Vagina (tissue), 2 donors: ENCODE measurements around the gene PABPC3. TPM values are rescaled to one million over a fixed set of nuclear protein-coding genes. Genes with fewer than 3 reads are reported as not detected.

ENCODE experiments used
- DNase-seq, 2 donors: peaks; one replicate each; pipeline ENCODE4 v3.0.0-alpha.2; 2017; ENCODE audit errors: extremely low spot score in 2 of 2
- H3K27ac ChIP-seq: fragments of 200-600 bp; sonication (generic); one replicate; pipeline ENCODE4 v1.5.1; 2019
- H3K27me3 ChIP-seq: fragments of 200-600 bp; sonication (generic); one replicate; pipeline ENCODE4 v1.5.1; 2019
- H3K36me3 ChIP-seq, 2 donors: fragments of 200-600 bp; sonication (generic); one replicate each; pipeline ENCODE4 v1.5.1; 2017 to 2019
- H3K4me1 ChIP-seq: fragments of 200-600 bp; sonication (generic); one replicate; pipeline ENCODE4 v1.5.1; 2019
- H3K4me3 ChIP-seq, 2 donors: fragments of 200-600 bp; sonication (generic); 1 replicate in 1 of 2; 2 replicates in 1 of 2; pipeline ENCODE4 v1.5.1; 2016 to 2019
- H3K9me3 ChIP-seq: fragments of 200-600 bp; sonication (generic); one replicate; pipeline ENCODE4 v1.5.1; 2019
- POLR2A ChIP-seq, 2 donors: fragments of 450-650 bp; IDR thresholded peaks; one replicate each; pipeline ENCODE4 v1.6.1; 2017; ENCODE audit warnings: antibody characterized with exemption in 2 of 2, mild to moderate bottlenecking in 2 of 2, moderate library complexity in 2 of 2
- POLR2AphosphoS5 ChIP-seq, 2 donors: sonication (generic); formaldehyde crosslinking; IDR thresholded peaks; one replicate each; pipeline ENCODE4 v1.9.0; 2017; ENCODE audit warnings: antibody characterized with exemption in 2 of 2, mild to moderate bottlenecking in 2 of 2, low read depth in 1 of 2; ENCODE audit not compliant: insufficient read depth in 1 of 2
- intact Hi-C: fragments of 100-400 bp; cut with DNase I; formaldehyde crosslinking; loops from one replicate; pipeline ENCODE4 v1.15.1; 2023
- total RNA-seq: library from RNA; depleted of rRNA; stranded (reverse); fragments of >200 nt; gene quantifications from one replicate; pipeline ENCODE4 v1.2.3, GENCODE V29; 2016
- TF ChIP-seq, protein P1 (sequence below), 3 experiments: fragments of 450-650 bp in 2 of 3; fragments of 200-600 bp in 1 of 3; sonication (generic) in 1 of 3; IDR thresholded peaks; one replicate each; pipeline ENCODE4 v1.5.1; 2017 to 2019; ENCODE audit warnings: antibody characterized with exemption in 3 of 3, mild to moderate bottlenecking in 2 of 3, moderate library complexity in 2 of 3

PABPC3 gene
- total RNA-seq, 1 donor from 2014 or later, result not detected

DNA sequence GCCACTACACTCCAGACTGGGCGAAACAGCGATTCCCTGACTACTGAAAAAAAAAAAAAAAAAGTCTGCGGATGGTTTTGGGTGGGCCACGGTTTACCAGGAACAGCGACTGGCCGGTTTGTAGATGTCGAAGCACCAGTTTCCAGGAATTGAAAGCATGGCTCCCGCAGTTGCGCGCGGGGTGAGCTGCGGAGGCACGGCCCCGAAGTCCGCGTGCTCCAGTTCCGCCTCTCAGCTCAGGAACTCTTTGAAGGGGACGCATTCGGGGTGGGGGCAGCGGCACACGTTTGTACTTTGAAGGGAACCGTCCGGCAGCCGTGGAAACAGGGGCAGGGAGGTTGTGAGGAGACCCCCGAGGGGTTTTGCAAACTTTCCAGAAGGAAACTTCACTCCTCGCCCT is 27.1 kb upstream of the PABPC3 start:
- Histone ChIP-seq H3K4me3 (no peak overlapping the region), H3K4me1 (no peaks in the 10 kb centered on the region), H3K27ac (no peak overlapping the region), H3K9me3 (no peaks in the 10 kb centered on the region), H3K27me3 (no peaks in the 10 kb centered on the region), H3K36me3 (no peaks in the 10 kb centered on the region)
- DNase-seq, result no peak
- intact Hi-C loops, result no loop called here
- TF ChIP-seq POLR2AphosphoS5 (IDR thresholded peaks at IDR 0.05; ENCODE audit: insufficient read depth in 1 of 2, low read depth in 1 of 2) (no peak), POLR2A (IDR thresholded peaks at IDR 0.05) (no peak)
- TF ChIP-seq, protein P1, sequence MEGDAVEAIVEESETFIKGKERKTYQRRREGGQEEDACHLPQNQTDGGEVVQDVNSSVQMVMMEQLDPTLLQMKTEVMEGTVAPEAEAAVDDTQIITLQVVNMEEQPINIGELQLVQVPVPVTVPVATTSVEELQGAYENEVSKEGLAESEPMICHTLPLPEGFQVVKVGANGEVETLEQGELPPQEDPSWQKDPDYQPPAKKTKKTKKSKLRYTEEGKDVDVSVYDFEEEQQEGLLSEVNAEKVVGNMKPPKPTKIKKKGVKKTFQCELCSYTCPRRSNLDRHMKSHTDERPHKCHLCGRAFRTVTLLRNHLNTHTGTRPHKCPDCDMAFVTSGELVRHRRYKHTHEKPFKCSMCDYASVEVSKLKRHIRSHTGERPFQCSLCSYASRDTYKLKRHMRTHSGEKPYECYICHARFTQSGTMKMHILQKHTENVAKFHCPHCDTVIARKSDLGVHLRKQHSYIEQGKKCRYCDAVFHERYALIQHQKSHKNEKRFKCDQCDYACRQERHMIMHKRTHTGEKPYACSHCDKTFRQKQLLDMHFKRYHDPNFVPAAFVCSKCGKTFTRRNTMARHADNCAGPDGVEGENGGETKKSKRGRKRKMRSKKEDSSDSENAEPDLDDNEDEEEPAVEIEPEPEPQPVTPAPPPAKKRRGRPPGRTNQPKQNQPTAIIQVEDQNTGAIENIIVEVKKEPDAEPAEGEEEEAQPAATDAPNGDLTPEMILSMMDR (IDR thresholded peaks at IDR 0.05), result no peak

DNA sequence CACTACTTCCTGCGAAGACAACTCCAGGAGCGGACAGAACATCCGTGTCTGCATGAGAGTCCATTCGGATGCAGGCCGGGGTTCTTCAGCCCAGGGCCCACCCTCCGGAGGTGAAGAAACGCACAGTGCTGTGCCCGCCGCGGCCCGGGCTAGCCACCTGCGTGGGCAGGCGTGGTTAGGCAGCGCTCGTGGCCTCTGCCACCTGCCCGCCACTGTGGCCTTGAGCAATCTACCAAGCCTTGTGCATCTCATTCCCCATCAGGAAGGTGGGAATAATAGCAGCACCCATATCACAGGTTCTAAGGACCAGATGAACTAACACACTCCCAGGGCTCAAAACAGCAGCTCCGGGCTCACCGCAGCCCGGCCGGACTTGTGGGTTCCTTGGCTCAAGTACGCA is 26.7 kb upstream of the PABPC3 start:
- intact Hi-C loops, result no loop called here

DNA sequence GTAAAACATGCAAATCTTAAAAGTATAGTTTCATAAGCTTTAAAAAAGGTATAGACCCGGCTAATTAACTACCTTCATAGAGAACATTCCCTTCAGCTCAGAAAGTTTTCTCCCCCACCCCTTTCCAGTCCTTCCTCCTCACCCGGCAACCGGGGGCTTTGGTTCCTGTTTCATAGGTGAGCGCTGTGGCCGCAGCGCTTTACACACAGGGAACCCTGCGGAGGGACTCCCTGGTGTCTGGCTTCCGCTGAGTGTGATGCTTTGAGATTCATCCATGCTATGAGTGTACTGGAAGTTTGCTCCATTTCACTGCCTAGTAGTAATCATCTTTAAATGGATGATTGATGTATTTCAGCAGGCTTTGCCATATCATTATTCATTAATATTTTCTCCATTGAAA is 26.0 kb upstream of the PABPC3 start:
- Histone ChIP-seq H3K27ac (no peak overlapping the region), H3K27me3 (no peaks in the 10 kb centered on the region), H3K9me3 (no peaks in the 10 kb centered on the region), H3K36me3 (no peaks in the 10 kb centered on the region), H3K4me1 (no peaks in the 10 kb centered on the region), H3K4me3 (no peak overlapping the region)
- intact Hi-C loops, result no loop called here
- DNase-seq, result no peak
- TF ChIP-seq POLR2AphosphoS5 (IDR thresholded peaks at IDR 0.05; ENCODE audit: insufficient read depth in 1 of 2, low read depth in 1 of 2) (no peak), POLR2A (IDR thresholded peaks at IDR 0.05) (no peak)
- TF ChIP-seq, protein P1 (IDR thresholded peaks at IDR 0.05), result no peak

More for the DNA sequence above, 26.7 kb upstream of the PABPC3 start:
- Histone ChIP-seq H3K27me3 (no peaks in the 10 kb centered on the region), H3K4me1 (no peaks in the 10 kb centered on the region), H3K9me3 (no peaks in the 10 kb centered on the region), H3K27ac (no peak overlapping the region), H3K4me3 (no peak overlapping the region), H3K36me3 (no peaks in the 10 kb centered on the region)
- TF ChIP-seq, protein P1 (IDR thresholded peaks at IDR 0.05), result no peak
- no peak for TF ChIP-seq POLR2AphosphoS5 (IDR thresholded peaks at IDR 0.05; ENCODE audit: insufficient read depth in 1 of 2, low read depth in 1 of 2)
- TF ChIP-seq POLR2A (IDR thresholded peaks at IDR 0.05), result no peak
- no peak for DNase-seq

DNA sequence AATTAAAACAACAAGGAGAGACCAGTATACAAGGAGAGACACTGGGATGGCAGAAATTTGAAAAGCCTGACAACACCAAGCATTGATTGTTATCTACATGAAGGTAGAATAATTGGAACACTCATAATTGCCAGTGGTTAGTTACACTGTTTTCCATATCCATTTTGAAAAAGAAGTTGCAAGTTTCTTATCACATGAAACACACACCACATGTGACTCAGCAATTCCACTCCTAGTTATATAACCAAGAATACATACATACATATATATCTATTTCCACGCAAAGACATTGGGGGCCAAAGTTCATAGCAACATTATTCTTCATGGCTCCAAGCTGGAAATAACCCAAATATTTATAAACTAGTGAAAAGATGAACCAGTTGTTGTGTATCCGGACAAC is 15.2 kb upstream of the PABPC3 start:
- TF ChIP-seq POLR2A (IDR thresholded peaks at IDR 0.05), result no peak
- TF ChIP-seq POLR2AphosphoS5 (IDR thresholded peaks at IDR 0.05; ENCODE audit: insufficient read depth in 1 of 2, low read depth in 1 of 2), result no peak
- TF ChIP-seq, protein P1 (IDR thresholded peaks at IDR 0.05), result no peak
- H3K9me3 ChIP-seq, result no peaks in the 10 kb centered on the region
- no peaks in the 10 kb centered on the region for H3K27me3 ChIP-seq
- H3K4me1 ChIP-seq, result no peaks in the 10 kb centered on the region
- no peaks in the 10 kb centered on the region for H3K36me3 ChIP-seq
- no peak overlapping the region for H3K27ac ChIP-seq
- intact Hi-C loops, result no loop called here
- no peak for DNase-seq
- no peak overlapping the region for H3K4me3 ChIP-seq

DNA sequence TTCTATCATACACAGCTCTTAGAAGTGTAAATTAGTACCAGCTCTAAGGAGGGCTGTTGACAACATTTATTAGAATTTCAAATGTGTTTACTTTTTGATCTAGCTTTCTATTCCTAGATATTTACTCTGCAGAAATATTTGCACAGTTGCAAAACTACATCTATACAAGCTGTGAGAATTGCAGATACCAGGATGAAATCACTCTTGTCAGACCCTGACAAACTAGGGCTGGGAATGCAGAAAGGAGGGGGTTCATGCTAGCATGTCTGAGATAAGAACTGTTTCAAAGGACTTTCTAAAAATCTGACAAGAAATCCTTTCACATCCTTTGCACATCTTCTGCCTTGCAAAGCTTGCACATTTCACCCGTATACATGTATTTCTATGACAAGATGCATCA is 11.8 kb upstream of the PABPC3 start:
- DNase-seq, result no peak
- TF ChIP-seq POLR2A (IDR thresholded peaks at IDR 0.05) (no peak), POLR2AphosphoS5 (IDR thresholded peaks at IDR 0.05; ENCODE audit: insufficient read depth in 1 of 2, low read depth in 1 of 2) (no peak)
- TF ChIP-seq, protein P1 (IDR thresholded peaks at IDR 0.05), result no peak
- no peaks in the 10 kb centered on the region for H3K36me3 ChIP-seq

More for the DNA sequence above, 11.8 kb upstream of the PABPC3 start:
- no peak overlapping the region for H3K27ac ChIP-seq
- no peaks in the 10 kb centered on the region for H3K9me3 ChIP-seq
- H3K4me3 ChIP-seq, result no peak overlapping the region
- intact Hi-C loops, result no loop called here
- no peaks in the 10 kb centered on the region for H3K4me1 ChIP-seq
- H3K27me3 ChIP-seq, result no peaks in the 10 kb centered on the region
